HG02678 (cell line): ENCODE results near the gene TAS2R1.

Source experiments
- ATAC-seq: cut with Tn5 transposase; IDR thresholded peaks from one replicate; pipeline ENCODE4 v1.9.1; 2021; ENCODE audit warnings: mild to moderate bottlenecking, moderate library complexity; ENCODE audit not compliant: unreplicated experiment

Gene TAS2R1, protein sequence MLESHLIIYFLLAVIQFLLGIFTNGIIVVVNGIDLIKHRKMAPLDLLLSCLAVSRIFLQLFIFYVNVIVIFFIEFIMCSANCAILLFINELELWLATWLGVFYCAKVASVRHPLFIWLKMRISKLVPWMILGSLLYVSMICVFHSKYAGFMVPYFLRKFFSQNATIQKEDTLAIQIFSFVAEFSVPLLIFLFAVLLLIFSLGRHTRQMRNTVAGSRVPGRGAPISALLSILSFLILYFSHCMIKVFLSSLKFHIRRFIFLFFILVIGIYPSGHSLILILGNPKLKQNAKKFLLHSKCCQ

DNA sequence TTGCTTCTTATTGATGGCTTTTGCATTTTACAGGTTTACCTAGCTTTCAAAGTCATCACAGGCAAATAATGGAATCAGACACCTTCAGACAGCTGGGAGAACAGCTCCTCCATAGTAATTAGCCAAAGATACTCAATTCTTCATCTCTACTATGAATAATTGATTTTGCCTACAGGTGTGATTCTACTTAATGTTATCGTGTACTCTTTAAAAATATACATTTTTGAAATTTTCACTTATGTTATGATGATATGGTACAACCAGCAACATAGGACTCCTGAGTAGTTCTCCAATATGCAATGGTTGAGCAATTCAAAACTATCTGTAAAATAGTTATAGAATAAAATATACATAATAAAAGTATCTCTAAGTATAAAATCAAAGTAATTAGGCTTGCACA, at the start of gene TAS2R1:
Gene TAS2R1 (minus strand): TSS at position 101 of the 400 bp plus-strand sequence. CDS start 319 bp downstream, outside the sequence.
- no peak for ATAC-seq

DNA sequence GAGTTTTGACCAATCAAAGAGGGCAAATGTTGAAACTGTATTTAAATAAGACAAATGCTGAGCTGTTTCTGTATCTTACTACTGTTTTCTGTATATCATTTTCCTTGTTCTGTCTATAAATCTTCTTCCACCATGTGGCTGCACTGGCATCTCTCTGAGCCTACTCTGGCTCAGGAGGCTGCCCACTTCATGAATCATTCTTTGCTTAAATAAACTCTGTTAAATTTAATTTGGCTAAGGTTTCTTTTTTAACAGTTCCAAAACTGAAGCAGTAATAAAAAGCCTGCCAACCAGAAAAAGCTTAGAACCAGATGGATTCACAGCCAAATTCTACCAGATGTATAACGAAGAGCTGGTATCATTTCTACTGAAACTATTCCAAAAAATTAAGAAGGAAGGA, 40.2 kb upstream of the TAS2R1 start:
- no peak for ATAC-seq

DNA sequence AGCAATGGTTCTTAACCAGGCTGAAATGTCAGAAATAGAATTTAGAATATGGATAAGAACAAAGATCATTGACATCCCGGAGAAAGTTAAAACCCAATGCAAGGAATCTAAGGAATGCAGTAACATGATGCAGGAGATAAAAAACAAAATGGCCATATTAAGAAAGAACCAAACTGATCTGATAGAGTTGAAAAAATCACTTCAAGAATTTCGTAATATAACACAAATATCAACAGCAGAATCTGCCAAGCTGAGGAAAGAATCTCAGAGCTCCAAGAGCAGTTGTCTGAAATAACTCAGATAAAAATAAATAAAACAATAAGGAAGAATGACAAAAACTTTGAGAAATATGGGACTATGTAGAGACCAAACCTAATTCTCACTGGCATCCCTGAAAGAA, 37.8 kb upstream of the TAS2R1 start:
- ATAC-seq: no peak

DNA sequence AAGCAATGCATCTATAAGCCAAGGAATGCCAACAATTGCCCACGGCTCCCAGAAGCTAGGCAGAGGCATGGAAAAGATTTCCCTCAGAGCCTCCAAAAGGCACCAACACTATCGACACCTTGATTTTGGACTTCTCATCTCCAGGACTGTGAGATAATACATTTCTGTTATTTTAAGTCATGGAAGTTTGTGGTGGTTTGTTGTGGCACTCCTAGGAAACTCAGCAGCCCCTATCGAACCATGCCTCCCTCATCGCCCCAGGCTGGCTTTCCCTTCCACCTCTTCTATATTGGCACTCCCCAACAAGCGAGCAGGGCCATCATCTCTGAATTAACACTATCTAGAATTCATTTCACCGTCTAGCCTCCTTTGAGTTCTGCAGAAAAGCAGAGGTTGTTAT, 33.7 kb upstream of the TAS2R1 start:
- ATAC-seq: no peak

DNA sequence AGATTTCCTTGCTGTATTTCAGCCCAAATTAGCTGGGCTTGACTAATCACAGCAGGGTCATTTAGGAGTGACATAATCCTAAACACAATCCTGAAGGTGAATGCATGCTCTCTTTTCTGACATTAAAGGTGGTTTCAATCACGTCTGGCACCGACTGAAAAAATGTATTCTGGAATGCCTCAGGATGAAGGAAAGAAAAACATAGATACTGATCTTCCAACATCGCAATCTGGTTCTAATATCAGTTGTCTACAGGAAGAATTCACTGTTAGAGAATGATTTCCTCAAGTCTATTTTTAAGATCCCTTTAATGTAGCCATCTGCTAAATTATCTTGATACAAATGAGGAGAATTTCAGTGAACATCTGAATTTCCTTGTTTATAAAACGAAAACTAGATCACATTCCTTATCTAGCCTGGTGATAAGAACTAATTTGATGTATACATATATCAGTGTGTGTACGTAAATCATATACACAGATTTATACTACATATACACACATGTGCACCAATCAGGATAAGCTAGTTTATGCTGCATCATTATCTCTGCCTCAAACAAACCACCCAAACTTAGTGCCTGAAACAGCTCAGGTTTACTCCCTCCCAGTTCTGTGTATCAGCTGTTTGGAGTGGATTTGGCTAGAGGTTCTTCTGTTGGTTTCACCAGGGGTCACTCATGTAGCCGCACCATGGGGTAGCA, 31.3 kb upstream of the TAS2R1 start:
- no peak for ATAC-seq

DNA sequence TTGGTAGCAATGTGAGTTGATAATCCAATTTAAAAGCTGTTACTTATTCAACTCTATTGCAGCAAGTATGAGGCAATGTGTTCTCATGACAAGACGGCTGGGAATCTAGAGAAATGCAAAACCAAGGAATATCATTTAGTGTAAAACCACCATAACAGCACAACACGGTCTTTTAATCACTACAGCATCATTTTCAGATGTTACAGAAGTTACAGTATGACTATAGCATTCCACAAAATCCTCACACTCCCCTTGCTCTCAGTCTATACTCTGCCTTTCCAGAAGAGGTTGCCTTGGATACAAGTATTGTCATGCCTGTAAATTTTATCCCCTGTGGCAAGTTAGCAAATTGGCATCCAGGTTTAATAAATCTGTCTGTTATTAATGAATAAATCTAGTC, 28.6 kb upstream of the TAS2R1 start:
- ATAC-seq: no peak

DNA sequence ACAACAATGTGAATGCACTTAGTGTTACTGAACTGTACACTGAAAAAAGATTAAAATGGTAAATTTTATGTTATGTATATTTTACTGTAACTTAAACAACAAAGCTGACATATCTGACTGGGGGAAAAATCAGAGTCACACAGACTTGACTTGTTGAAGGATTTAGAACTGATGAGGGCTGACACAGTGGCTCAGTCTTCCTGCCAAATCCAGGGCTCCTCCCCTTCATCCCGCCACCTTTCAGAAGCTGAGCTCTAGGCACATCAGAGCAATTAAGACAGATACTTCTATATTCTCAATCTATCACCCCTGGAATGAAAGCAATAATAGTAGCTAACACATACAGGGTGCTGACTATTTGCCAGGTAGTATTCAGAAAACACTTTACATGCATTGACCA, 27.7 kb upstream of the TAS2R1 start:
- ATAC-seq: no peak

DNA sequence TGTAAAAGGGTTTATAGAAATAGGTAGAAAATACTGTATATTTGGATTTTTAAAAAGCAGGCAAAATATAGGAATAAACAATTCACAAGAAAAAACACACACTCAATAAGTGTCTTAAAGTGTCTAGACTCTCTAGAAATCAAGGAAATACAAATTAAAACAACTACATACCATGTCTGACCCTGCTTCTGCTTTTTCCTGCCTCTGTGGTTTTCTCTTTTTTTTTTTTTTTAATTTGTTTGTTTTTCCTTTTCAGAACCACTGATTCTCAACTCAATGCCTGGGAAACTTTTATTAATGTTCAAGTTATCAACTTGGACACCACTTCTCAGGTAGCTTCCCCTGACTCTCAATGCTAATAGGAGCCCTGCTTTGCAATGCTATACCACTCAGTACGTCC, 25.5 kb upstream of the TAS2R1 start:
- no peak for ATAC-seq

DNA sequence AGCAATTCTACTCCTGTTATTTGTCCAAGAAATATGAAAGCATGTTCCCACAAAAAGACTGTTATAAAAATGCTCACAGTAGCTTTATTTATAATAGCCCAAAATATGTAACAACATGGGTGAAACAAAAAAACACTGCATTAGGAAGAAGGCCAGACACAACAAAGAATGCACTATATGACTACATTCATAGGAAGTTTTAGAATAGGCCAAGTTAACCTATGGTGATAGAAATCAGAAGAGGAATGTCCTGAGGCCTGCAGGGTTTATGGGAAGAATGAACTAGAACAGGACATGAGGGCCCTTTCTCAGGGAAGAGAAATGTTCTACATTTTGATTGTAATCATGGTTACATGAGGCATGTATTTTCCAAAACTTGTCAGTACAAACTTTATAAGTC, 24.7 kb upstream of the TAS2R1 start:
- ATAC-seq: no peak

DNA sequence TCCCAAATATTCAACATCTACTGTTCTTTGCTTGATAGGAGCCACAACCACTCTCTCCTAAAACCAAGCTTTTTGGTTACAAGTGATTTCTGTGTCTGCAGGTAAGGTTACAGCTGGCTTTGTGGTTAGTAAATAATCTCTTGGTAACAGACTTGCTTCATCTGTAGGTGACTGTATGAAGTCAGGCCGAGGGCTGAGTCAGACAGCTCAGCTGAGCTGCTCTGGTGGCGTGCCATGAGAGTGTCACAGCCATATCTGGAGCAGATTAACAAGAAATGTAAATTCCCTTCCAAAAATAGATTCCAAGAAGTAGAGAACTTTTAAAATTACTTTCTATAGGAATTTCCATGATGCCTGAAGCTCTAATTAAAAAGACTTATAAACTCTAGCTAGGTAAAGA, 23.7 kb upstream of the TAS2R1 start:
- peak; percentile 90 for ATAC-seq

DNA sequence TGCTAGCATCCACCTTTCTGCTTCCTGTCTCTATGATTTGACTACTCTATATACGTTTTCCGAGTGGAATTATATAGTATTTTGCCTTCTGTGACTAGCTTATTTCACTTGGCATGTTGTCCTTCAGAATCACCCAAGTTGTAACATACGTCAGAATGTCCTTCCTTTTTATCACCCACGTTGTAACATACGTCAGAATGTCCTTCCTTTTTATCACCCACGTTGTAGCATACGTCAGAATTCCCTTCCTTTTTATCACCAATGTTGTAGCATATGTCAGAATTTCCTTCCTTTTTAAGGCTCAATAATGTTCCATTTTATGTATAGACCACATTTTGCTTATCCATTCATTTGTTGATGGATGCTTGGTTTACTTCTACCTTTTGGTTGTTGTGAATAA, 22.9 kb upstream of the TAS2R1 start:
- no peak for ATAC-seq

DNA sequence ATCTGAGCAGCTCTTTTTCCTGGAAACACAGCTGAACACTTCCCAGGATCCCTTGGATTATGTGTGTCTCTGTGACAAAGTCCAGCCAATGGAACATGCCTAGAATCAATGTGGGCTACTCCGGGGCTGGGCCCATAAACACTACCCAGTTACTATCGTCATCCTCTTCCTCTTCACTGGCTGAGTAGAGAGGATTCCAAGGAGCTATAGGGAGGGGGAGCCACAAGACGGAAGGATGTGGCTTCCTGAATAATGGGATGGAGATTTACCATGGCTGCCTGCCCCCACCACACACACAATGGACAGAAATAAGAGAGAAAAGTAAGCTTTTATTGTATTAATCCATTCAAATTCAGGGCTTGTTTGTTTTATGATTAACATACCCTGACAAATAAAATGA, 22.1 kb upstream of the TAS2R1 start:
- ATAC-seq: no peak

DNA sequence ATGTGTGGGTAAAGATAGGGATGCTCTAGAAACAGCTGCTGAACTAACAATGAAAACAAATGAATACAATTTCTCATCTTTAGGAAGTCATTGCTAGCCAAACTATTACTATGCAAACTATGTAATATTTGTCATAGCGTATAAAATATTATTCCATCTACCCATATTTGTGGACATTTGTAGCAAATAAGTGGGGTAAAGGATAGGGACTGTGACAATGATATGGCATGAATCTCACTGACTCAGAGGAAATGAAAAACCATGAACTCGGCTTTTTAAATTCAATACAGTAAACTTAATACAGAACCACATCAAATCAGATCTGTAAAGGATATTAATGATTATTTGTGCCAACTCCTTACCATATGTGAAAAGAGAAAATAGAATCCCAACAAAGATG, 16.7 kb upstream of the TAS2R1 start:
- no peak for ATAC-seq

DNA sequence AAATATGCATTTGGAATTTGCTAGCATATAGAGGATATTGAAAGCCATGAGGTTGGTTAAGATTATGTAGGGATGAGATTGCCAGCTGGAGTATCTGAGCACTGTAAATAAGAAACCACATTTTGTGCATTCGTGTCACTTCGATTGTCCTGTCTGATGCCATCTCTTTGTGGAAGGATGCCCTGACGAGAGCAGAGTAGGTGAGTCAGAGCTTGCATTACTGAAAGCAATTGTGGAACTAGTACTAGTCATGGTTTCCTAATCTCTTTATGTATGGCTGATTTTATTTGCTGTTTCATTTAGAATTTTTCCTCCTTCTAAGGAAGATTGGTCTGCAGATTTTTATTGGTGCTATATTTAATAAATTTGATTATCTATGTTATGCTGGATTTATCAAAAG, 14.5 kb upstream of the TAS2R1 start:
- ATAC-seq: no peak

DNA sequence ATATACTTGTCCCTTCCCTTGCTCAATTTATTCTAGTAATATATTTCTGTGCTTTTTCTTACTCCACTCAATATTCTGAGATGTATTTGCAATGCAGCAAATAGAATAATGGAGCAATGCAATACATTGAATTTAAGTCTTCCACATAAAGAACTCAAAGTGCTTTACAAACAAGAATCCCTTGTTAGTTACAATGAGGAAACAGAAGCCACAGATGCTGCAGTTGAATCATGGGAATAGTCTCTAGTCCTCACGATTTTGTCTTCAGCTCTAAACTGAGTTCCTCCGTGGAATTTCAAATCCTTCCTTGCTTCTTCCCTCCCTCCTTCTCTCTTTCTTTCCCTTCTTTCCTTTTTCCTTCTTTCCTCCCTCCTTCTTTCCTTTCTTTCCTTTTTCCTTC, 12.5 kb upstream of the TAS2R1 start:
- no peak for ATAC-seq

DNA sequence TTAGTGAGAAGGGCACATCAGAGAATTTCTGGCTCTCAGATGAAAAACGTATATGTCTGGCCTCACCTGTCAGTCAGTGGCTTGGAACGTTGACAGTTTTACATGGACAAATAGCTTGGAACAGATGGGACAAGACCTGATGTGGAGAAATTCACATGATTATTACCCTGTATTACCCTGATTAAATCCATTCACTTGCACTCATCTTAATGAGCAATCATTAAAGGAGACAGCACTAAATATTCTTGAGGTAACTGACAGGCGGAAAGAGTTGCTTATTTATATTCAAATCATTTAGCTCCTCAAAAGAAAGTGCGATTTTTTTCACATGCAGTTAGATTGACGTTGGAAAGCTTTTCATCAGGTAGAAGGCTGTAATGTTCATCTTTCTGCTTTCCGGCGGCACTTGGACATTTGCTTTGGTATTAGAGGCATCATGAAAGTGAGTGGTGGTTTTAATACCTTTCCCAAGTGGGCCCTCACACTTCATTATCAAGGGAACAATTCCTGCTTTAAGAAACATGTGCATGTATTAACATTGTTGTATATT, 11.7 kb upstream of the TAS2R1 start:
- no peak for ATAC-seq

DNA sequence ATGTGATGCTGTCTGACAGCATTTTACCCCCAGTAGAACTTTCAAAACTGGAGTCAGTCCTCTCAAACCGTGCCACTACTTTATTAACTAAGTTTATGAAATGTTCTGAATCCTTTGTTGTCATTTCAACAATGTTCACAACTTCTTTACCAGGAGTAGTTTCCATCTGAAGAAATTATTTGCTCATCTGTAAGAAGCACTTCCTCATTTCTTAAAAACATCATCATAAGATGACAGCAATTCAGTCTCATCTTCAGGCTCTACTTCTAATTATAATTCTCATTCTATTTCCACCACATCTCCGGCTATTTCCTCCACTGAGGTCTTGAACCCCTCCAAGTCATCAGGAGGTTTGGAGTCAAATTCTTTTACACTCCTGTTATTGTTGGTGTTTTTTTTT, 2.3 kb upstream of the TAS2R1 start:
- no peak for ATAC-seq

DNA sequence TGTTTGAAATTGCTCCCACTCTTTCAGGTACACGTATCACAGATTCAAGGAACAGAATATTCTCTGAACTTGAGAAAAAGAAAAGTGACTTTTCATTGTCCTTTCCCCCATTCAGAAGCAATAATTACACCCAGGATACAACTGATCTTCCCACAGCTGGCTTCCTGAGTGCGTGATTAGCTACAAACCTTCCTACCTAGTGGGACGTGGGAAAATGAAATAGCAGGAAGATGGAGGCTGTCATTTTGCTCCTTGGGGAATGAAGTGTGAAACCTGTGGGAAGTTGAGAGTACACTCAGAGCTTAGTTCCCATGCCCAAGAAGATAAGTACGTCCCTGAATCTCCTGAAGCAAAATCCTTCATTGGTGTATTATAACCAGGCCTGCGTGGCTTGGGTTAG, 2.6 kb downstream of the TAS2R1 start:
- ATAC-seq: no peak

DNA sequence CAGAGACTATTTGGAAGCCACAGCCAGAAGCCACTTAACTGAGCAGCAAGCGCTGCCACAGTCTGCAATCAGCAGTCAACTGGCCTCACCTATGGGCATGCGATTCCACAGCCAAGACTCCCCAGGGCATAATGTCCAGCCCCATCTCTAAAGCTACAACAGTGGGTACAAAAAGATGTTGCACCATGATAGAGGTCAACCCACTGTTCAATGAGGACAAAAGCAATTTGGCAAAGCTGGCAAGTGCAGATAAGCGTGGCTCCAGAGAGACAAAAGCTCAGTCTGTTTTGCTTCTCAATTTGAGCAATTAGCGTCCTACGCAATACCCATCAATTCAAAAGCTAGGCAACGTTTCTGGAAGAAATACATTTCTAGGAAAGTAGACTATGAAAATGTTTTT, 3.2 kb downstream of the TAS2R1 start:
- ATAC-seq: no peak

DNA sequence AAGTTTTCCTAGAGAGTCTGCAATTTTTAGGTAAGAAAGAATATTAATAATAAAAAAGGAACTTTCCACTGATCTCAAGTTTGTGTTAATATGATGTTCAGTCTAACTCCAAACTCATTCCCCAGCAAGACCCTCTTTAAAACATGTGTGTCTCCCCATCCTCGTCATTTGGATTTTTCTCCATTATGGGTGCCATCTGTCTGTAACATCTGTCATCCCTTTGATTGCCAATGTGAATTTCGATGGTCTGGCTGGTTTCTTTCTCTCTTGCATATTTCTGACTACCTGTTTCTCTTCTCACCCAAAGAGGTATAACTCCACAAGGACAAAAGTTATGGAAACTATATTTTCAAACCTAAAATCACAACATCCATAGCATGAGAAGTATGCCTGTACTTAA, 4.4 kb downstream of the TAS2R1 start:
- ATAC-seq: no peak

DNA sequence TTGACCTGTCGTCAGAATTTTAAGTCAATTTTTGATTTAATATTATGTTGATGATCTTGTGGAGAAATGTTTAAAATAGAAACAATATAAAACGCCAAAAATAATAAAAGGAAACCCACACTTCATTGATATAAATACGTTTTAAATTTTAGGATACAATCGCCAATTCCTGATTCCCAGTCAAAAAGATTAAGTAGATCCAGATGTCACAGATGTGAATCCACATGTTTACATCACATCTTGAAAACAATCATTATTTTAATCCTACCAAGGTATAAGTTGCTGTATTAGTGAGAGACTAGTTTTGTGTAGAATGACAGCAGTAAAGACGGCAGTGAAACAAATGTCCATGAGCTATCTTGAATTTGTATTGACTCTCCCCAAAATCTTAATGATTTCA, 4.9 kb downstream of the TAS2R1 start:
- no peak for ATAC-seq

DNA sequence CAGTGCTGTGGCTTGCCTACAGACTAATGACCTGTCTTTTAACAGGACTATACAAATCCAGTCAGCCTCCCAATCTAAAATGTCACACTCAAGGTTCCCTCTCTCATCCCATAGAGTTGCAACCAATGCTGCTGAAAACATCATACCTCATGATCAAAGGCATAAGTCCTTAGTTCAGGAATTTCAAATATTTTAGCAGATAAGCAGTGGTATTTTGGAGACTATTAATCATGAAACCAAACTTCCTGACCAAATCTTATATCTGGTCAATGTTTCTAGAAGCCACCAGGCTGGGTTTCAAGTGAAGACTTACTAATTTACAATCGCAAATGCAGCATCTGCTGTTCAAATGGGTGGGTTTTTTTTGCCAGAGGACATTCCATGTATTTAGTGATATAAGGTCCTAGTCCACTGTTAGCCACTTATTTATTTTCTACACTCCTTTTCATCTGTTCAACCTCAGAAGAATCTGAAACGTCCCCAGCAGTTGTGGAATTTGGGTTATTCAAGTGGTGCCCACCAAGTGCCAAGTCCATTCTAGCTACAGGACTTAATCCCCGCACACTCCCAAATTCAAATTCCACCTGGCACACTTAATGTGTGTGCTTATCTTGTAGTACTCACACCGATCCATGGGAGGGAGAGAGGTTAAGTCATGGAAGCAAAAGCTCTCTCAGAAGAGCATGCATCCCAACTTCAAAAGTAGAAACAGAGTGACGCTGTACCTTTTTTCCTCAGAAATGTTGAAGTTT, 5.8 kb downstream of the TAS2R1 start:
- ATAC-seq: no peak
